Nephron (organoid): ENCODE results near the gene PLSCR4.
"Not testable (repeated sequence)": the region's sequence is repeated elsewhere in the genome, so short reads cannot be mapped to it uniquely, and the experiment has no call there.

Source experiments
- H3K27ac Mint-ChIP-seq, 3 experiments: 2 replicates each; pipeline ENCODE4 v1.8.0; 2020; ENCODE audit warnings: mixed read lengths in 3 of 3, mild to moderate bottlenecking in 2 of 3, moderate library complexity in 1 of 3
- H3K27me3 Mint-ChIP-seq: 2 replicates; pipeline ENCODE4 v1.8.0; 2021; ENCODE audit warnings: low read depth, mild to moderate bottlenecking, moderate library complexity, mixed read lengths
- H3K36me3 Mint-ChIP-seq: 2 replicates; pipeline ENCODE4 v1.8.0; 2020; ENCODE audit warnings: low read depth, mixed read lengths
- H3K4me1 Mint-ChIP-seq: 2 replicates; pipeline ENCODE4 v1.8.0; 2020; ENCODE audit warnings: mixed read lengths
- H3K4me3 Mint-ChIP-seq, 3 experiments: 2 replicates each; pipeline ENCODE4 v1.8.0; 2020; ENCODE audit warnings: mild to moderate bottlenecking in 3 of 3, mixed read lengths in 3 of 3, moderate library complexity in 2 of 3
- H3K9me3 Mint-ChIP-seq: 2 replicates; pipeline ENCODE4 v1.8.0; 2020; ENCODE audit warnings: mixed read lengths
- TF ChIP-seq, protein P1 (sequence below), 3 experiments: fragments of 200-600 bp; sonication (generic); IDR thresholded peaks; one replicate each; pipeline ENCODE4 v1.5.0; 2021; ENCODE audit warnings: antibody characterized with exemption in 3 of 3; ENCODE audit not compliant: unreplicated experiment in 3 of 3

Gene PLSCR4, protein sequence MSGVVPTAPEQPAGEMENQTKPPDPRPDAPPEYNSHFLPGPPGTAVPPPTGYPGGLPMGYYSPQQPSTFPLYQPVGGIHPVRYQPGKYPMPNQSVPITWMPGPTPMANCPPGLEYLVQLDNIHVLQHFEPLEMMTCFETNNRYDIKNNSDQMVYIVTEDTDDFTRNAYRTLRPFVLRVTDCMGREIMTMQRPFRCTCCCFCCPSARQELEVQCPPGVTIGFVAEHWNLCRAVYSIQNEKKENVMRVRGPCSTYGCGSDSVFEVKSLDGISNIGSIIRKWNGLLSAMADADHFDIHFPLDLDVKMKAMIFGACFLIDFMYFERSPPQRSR

DNA sequence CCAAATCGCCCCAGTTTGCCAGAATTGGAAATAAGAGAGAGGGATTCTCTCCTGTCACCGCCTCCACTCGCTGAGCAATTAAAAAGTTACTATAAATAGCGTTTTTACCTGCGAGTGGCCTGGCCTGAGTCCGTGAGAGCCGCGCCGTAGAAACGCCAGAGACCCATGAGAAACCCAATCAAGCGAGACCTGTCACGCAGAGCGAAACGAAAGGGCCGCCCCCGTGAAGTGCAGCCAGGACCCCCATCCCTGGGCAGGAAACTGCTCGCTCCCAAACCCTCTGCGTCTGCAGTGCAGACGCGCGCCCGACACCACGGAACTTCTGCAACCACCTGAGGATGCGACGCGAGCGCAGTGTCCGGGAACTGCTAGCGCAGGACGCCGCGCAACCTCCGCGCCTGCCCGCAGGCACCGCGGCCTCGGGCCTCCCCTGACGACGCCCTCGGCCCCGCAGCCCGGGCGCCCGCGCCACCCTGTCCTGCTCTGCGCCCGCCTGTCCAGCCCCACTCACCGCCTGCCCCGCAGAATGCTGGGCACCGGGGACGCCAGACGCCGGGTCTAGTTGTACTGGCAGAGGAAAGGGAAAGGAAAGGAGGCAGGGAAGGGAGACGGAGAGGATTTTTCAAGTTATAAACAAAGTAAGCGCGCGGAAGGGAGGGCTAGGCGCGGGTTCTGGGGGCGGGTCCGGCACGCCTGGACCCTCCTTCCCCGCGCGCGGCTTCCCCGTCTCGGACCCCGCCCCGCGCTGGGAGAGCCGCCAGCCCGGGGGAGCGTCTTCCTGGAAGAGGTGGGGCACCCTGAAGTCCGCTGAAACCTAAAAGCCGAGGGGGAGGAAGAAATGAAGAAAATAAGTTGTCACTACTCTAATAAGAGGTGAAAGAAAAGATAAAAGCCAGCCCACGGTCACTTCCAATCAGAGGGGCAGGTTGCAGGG lies at the start of gene PLSCR4:
Gene PLSCR4, minus strand, starts transcription at position 657 of the 934 bp plus-strand sequence. CDS start 29,034 bp downstream, outside the sequence.
- Mint-ChIP-seq H3K36me3 (no peaks in the 10 kb centered on the region), H3K27ac (peak within 1 kb of the TSS; percentile 83 to 91 (median 86)), H3K27me3 (peaks cover 6% of the 10 kb centered on the region), H3K9me3 (peaks cover 15% of the 10 kb centered on the region), H3K4me3 (peak within 1 kb of the TSS; percentile 92 to 97 (median 96)), H3K4me1 (peaks cover 13% of the 10 kb centered on the region)
- TF ChIP-seq, protein P1, sequence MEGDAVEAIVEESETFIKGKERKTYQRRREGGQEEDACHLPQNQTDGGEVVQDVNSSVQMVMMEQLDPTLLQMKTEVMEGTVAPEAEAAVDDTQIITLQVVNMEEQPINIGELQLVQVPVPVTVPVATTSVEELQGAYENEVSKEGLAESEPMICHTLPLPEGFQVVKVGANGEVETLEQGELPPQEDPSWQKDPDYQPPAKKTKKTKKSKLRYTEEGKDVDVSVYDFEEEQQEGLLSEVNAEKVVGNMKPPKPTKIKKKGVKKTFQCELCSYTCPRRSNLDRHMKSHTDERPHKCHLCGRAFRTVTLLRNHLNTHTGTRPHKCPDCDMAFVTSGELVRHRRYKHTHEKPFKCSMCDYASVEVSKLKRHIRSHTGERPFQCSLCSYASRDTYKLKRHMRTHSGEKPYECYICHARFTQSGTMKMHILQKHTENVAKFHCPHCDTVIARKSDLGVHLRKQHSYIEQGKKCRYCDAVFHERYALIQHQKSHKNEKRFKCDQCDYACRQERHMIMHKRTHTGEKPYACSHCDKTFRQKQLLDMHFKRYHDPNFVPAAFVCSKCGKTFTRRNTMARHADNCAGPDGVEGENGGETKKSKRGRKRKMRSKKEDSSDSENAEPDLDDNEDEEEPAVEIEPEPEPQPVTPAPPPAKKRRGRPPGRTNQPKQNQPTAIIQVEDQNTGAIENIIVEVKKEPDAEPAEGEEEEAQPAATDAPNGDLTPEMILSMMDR (IDR thresholded peaks at IDR 0.05; ENCODE audit: unreplicated experiment in 3 of 3) = no peak

DNA sequence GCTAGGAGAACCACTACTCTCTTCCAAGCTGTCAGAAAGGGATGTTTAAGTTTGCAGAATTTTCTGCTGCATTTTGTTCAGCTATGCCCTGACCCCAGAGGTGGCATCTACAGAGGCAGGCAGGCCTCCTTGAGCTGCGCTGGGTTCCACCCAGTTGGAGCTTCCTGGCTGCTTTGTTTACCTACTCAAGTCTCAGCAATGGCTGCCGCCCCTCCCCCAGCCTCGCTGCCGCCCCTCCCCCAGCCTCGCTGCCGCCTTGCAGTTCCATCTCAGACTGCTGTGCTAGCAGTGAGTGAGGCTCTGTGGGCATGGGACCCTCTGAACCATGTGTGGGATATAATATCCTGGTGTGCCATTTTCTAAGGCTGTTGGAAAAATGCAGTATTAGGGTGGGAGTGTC lies 42.5 kb upstream of the PLSCR4 start:
- not testable (repeated sequence) for H3K27me3 Mint-ChIP-seq, H3K4me1 Mint-ChIP-seq, H3K27ac Mint-ChIP-seq, H3K4me3 Mint-ChIP-seq, H3K36me3 Mint-ChIP-seq
- H3K9me3 Mint-ChIP-seq = peaks cover 15% of the 10 kb centered on the region

DNA sequence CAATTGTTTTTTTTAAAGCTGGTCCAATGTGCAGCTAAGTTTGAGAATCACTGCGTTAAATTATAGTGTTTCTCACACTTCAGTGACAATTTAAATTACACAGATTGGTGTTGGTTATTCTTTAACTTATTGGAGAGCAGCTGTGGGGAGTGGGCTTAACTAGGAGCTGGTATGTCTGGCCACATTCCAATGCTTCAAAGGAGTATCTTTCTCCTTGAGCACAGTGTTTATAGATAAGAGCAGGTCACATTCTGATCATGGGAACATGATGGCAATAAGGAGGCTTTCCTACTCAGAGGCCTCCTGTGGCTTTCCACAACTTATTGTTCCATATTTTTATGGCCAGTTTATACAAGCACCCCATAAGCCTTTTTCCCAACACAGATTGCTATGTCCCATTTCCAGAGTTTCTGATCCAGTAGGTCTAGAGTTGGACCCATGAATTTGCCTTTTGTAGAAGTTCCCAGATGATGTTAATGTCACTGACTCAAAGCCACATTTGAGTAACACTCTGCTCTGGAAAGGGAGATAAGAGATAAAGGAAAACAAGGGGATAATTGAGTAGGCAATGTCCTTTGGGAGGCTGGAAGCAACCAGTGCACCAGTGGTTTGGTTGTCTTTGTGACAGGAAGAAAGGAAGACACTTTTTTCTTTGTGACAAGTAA lies 33.0 kb upstream of the PLSCR4 start:
- H3K4me1 Mint-ChIP-seq = no peaks in the 10 kb centered on the region
- peaks cover 4% of the 10 kb centered on the region for H3K27me3 Mint-ChIP-seq
- TF ChIP-seq, protein P1 (IDR thresholded peaks at IDR 0.05; ENCODE audit: unreplicated experiment in 3 of 3) = no peak
- no peak overlapping the region for H3K4me3 Mint-ChIP-seq
- no peaks in the 10 kb centered on the region for H3K36me3 Mint-ChIP-seq
- H3K9me3 Mint-ChIP-seq = no peaks in the 10 kb centered on the region
- peak overlapping the region; percentile 33 to 73 (median 45) for H3K27ac Mint-ChIP-seq

DNA sequence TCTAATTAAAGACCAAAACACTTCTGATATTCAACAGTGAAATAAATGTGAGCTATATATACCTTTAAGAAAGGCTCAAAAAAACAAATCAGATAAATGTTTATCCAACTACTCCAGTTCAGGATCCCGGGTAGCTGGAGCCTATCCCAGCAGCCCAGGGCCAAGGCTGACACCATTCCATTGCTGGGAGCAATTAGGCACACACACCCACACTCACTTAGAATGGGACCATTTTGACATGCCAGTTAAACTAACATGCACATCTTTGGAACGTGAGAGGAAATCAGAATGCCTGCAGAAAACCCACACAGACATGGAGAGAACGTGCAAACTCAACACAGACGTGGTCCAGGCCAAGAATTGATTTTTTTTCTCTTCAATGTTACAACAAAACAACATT lies 30.0 kb upstream of the PLSCR4 start:
- Mint-ChIP-seq H3K4me1 (peaks cover 8% of the 10 kb centered on the region), H3K4me3 (no peak overlapping the region), H3K27me3 (no peaks in the 10 kb centered on the region), H3K27ac (peak overlapping the region in 1 of 3 experiments; percentile 57), H3K36me3 (no peaks in the 10 kb centered on the region), H3K9me3 (no peaks in the 10 kb centered on the region)
- TF ChIP-seq, protein P1 (IDR thresholded peaks at IDR 0.05; ENCODE audit: unreplicated experiment in 3 of 3) = no peak

DNA sequence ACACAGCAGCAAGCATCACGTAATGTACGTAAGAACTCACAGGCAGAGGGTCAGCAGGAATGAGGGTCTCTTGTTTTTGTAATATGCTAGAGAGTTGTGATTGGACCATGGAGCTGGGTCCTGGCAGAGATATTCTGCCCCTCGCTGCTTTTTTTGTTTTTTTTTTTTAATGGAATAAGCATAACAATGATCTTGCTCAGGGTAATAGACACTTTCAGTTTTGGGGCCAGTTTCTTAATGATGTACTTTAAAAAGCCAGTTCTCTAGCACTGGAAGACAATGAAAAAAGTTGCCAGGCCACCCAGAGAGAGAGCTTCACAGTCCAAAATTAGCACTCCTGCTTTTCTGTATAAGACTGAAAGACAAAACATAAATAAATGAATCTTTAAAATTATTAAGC lies 29.0 kb upstream of the PLSCR4 start:
- TF ChIP-seq, protein P1 (IDR thresholded peaks at IDR 0.05; ENCODE audit: unreplicated experiment in 3 of 3) = no peak
- Mint-ChIP-seq H3K27ac (no peak overlapping the region), H3K4me3 (no peak overlapping the region), H3K9me3 (no peaks in the 10 kb centered on the region), H3K36me3 (no peaks in the 10 kb centered on the region), H3K27me3 (no peaks in the 10 kb centered on the region), H3K4me1 (peaks cover 10% of the 10 kb centered on the region)

DNA sequence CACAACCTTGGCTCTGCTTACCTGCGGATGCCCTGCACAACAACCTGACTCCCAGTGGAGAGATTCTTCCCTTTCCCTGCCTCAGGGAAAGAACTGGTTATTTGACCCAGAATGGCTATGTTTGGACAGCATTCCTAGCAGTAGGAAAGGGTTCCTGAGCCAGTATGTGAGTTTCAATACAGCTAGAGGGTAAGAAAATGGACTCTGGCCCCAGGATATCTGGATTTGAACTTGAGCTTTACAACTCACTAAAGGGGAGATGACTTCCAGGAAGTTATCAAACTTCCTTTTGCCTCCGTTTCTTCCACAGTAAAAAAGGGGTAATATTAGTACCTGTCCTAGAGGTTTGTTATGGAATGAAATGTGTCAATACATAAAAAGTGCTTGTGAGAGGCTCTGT lies 28.1 kb upstream of the PLSCR4 start:
- no peak overlapping the region for H3K27ac Mint-ChIP-seq
- no peaks in the 10 kb centered on the region for H3K36me3 Mint-ChIP-seq
- H3K4me1 Mint-ChIP-seq = peaks cover 16% of the 10 kb centered on the region
- H3K9me3 Mint-ChIP-seq = no peaks in the 10 kb centered on the region
- TF ChIP-seq, protein P1 (IDR thresholded peaks at IDR 0.05; ENCODE audit: unreplicated experiment in 3 of 3) = no peak
- no peak overlapping the region for H3K4me3 Mint-ChIP-seq
- H3K27me3 Mint-ChIP-seq = no peaks in the 10 kb centered on the region
